SH-SY5Y (cell line): ENCODE measurements around the gene PACS2.

ENCODE experiments used
- GATA2 ChIP-seq: IDR thresholded peaks from 2 replicates; pipeline ENCODE4 v1.6.1; 2011; ENCODE audit warnings: mild to moderate bottlenecking, low read depth, low read length
- GATA3 ChIP-seq: IDR thresholded peaks from 2 replicates; pipeline ENCODE4 v1.6.1; 2011; ENCODE audit warnings: low read depth, mild to moderate bottlenecking, low read length, moderate library complexity

DNA sequence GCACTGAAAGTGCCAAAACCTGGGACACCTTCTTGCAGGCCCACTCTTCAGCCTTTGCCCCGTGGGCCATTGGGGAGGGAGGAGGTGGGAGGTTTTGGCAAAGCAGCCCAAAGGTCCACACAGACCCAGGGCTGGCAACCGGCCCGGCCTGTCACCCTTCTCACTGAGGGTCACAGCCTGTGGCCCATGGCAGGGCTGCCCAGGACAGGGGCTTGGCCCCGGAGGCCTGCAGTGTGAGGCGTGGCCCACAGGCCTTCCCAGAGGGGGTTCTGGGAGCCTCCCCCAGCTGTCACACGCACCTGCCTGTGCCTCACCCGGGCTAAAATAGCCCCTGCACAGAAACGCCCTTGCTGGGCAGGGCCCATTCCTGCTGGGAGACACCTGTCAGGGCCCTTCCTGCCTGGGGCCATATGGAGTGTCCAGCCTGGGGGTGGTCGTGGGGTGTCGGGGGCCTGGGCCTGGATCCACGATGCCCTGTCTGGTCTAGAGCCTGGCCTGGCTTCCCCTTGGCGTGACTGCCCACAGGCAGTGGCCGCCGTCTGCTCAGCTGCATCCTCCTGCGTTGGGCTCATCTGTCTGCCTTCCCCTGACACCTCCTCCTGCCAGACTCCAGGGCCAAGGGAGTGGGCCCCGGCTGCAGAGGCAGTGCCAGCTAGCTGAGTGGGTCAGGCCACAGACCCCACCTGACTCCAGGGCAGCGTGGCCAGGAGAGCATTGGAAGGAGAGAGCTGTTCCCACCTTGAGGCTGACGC, 19.2 kb downstream of the PACS2 start:
- no peak for TF ChIP-seq GATA2
- TF ChIP-seq GATA3, result no peak
